ENCODE measurements around the gene ITGB2. TPM values are rescaled to one million over a fixed set of nuclear protein-coding genes. Genes with fewer than 3 reads are reported as not detected.

Gene ITGB2
- total RNA-seq, 1 donor from 2014 or later, result 6.9 TPM

GRCh38 chr21:44949161-44949778 is 28.6 kb upstream of the ITGB2 start:
- no peaks in the 10 kb centered on the region for H3K27me3 ChIP-seq (ENCODE audit: control insufficient read depth, insufficient read depth, low read length)
- no peak overlapping the region for H3K4me3 ChIP-seq (ENCODE audit: low read depth, low read length)
- H3K36me3 ChIP-seq (ENCODE audit: control insufficient read depth, insufficient read depth, low read length), result no peaks in the 10 kb centered on the region
- no peak for DNase-seq (ENCODE audit: low read depth)
- no peak for TF ChIP-seq CTCF (IDR thresholded peaks at IDR 0.05; ENCODE audit: insufficient read depth, low read length, poor library complexity, severe bottlenecking)

DNA sequence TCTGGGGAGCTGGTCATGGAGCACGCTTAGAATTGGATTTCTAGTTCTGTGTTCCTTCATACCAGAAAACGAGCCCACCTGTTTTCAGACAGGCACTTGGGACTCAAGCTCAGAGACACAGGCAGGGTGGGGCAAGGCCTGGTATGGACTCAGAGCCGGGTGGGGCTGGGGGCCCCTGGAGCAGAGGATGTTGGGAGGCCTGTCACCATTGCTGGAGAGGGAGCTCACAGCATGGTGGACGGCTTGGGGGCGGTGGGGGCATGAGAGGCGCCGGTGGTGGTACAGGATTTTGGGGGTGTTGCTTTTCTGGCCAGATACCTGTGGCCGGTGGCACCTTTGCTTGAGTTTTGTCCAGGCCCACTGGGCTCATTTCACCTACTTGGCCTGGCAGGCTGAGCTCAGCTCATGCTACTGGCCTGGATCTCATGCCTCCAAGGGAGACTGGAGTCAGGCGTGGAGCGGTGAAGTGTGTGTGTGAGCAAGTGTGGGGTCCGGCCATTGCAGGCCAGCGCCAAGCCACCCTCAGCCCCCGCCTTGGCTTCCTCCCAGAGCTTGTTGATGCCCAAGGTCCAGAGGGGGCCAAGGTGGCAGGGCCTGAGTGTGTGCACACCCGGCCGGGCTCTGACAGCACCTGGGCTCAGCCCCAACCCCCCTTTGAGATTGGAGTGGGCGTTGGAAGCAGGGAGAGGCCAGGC is 27.9 kb upstream of the ITGB2 start:
- DNase-seq (ENCODE audit: low read depth), result no peak
- H3K4me3 ChIP-seq (ENCODE audit: low read depth, low read length), result no peak overlapping the region
- no peaks in the 10 kb centered on the region for H3K27me3 ChIP-seq (ENCODE audit: control insufficient read depth, insufficient read depth, low read length)
- no peak for TF ChIP-seq CTCF (IDR thresholded peaks at IDR 0.05; ENCODE audit: insufficient read depth, low read length, poor library complexity, severe bottlenecking)
- no peaks in the 10 kb centered on the region for H3K36me3 ChIP-seq (ENCODE audit: control insufficient read depth, insufficient read depth, low read length)

- no peak for TF ChIP-seq CTCF (IDR thresholded peaks at IDR 0.05; ENCODE audit: insufficient read depth, low read length, poor library complexity, severe bottlenecking)
- no peaks in the 10 kb centered on the region for H3K36me3 ChIP-seq (ENCODE audit: control insufficient read depth, insufficient read depth, low read length)
- H3K4me3 ChIP-seq (ENCODE audit: low read depth, low read length), result no peak overlapping the region
- DNase-seq (ENCODE audit: low read depth), result no peak
- no peaks in the 10 kb centered on the region for H3K27me3 ChIP-seq (ENCODE audit: control insufficient read depth, insufficient read depth, low read length)
These were observed 27.2 kb upstream of the ITGB2 start for GRCh38 chr21:44947930-44948331.

DNA sequence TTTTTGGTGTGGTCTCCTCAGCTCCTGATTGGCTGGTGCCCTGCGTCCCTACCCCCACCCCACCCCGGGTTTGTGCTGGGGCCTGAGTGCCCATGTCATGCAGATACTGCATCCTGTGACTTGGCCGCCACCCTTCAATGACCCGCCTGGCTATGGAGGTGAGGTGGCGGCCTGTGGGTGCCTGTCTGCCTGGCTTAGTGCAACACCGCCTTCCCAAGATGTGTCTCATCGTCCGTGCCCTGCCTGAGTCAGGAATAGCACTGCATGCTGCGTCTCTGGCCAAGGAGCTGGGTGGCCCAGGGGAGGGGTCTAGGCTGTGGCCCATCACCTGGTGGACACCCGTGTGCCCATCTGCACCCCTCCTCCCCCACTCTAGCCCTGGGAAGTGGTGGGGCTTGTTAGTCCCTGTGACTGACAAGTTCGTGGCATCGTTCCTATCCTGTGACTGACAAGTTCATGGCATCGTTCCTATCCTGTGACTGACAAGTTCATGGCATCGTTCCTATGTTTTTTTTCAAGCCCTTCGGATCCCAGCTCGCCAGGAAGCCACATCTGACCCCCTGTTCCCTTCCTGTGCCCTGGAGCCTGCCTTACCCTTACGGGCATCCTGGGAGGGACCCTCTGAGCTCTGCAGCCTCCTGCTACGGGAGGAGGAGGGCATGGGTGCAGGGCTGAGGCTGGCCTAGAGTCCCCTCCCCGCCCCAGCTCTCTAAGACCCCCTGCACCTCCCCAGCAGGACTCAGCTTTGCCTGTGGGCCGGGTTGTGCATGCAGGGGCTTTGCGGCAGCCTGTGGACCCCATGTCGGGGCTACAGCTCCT is 26.6 kb upstream of the ITGB2 start:
- H3K36me3 ChIP-seq (ENCODE audit: control insufficient read depth, insufficient read depth, low read length), result no peaks in the 10 kb centered on the region
- no peak for DNase-seq (ENCODE audit: low read depth)
- H3K4me3 ChIP-seq (ENCODE audit: low read depth, low read length), result no peak overlapping the region
- TF ChIP-seq CTCF (IDR thresholded peaks at IDR 0.05; ENCODE audit: insufficient read depth, low read length, poor library complexity, severe bottlenecking), result no peak
- no peaks in the 10 kb centered on the region for H3K27me3 ChIP-seq (ENCODE audit: control insufficient read depth, insufficient read depth, low read length)

DNA sequence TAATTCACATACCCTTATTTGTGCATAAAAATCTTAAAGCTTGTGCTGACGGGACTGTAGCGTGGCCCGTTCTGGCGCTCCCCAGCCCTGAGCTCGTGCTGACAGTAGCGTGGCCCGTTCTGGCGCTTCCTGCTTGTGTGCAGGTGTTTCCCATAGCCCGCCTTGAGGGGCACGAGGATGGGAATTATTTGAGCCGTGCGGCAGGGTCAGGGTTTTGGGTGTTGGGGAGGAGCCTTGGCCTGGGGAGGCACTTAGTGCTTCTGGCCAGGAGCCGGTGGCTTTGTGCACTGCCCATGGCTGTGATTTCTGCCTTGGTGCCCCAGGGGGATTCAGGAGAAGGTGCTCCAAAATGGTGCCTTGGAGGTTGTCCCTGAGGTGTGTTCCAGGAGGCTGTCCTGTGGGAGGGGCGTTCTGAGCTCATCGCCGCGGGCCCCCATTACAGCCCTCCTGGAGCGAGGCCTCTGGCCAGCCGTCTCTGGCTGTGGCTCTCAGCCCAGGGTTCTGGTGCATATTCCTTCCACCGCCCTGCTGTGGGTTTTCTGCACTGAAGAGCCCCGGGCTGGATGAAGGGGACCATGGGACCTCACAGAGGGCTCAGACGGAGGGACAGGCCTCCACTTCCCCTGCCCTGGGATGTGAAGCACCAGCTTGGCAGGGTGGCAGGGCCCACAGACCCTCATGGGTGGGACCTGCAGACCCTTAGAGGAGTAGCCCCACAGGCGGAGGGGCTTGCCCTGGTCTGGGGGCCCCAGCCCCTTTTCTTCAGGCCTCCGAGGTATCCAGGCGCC is 25.7 kb upstream of the ITGB2 start:
- DNase-seq (ENCODE audit: low read depth), result no peak
- no peak overlapping the region for H3K4me3 ChIP-seq (ENCODE audit: low read depth, low read length)
- no peak for TF ChIP-seq CTCF (IDR thresholded peaks at IDR 0.05; ENCODE audit: insufficient read depth, low read length, poor library complexity, severe bottlenecking)
- H3K27me3 ChIP-seq (ENCODE audit: control insufficient read depth, insufficient read depth, low read length), result no peaks in the 10 kb centered on the region
- no peaks in the 10 kb centered on the region for H3K36me3 ChIP-seq (ENCODE audit: control insufficient read depth, insufficient read depth, low read length)

All from kidney epithelial cell (primary cell).